ENCODE data around the gene MDH1.

GRCh38 chr2:63639344-63639743, 50.6 kb downstream of the MDH1 start:
- TF ChIP-seq EZH2 (IDR thresholded peaks at IDR 0.05) (no peak), FOXP2 (optimal IDR thresholded peaks at IDR 0.05; ENCODE audit: control extremely low read depth, extremely low read length, insufficient read depth) (no peak), POLR2AphosphoS5 (IDR thresholded peaks at IDR 0.05; ENCODE audit: borderline replicate concordance, low read depth, low read length) (no peak)

Measured in SK-N-MC (cell line).